Lower leg skin (tissue), 4 donors: ENCODE measurements around the gene TULP4. TPM values are rescaled to one million over a fixed set of nuclear protein-coding genes. Genes with fewer than 3 reads are reported as not detected.

Experiments
- DNase-seq, 2 donors: peaks; one replicate each; pipeline ENCODE4 v3.0.0-alpha.2; 2019; ENCODE audit warnings: low spot score in 2 of 2
- H3K4me3 ChIP-seq: fragments of 200-600 bp; sonication (generic); 2 replicates; pipeline ENCODE4 v1.5.1; 2017; ENCODE audit warnings: mild to moderate bottlenecking, low read depth; ENCODE audit not compliant: poor library complexity, severe bottlenecking
- CTCF ChIP-seq, 3 donors: fragments of 450-650 bp; IDR thresholded peaks; one replicate each; pipeline ENCODE4 v1.5.1; 2016; ENCODE audit warnings: antibody characterized with exemption in 3 of 3, mild to moderate bottlenecking in 3 of 3, moderate library complexity in 2 of 3
- POLR2A ChIP-seq, 2 donors: fragments of 450-650 bp; IDR thresholded peaks; one replicate each; pipeline ENCODE4 v1.6.1; 2016 to 2017; ENCODE audit warnings: antibody characterized with exemption in 2 of 2, mild to moderate bottlenecking in 1 of 2, moderate library complexity in 1 of 2
- WGBS, 2 donors: methylation state at CpG; one replicate each; pipeline ENCODE4 v1.1.5; 2018; 5-methylcytosine and 5-hydroxymethylcytosine counted together
- intact Hi-C: fragments of 100-400 bp; cut with DNase I; formaldehyde crosslinking; loops from one replicate; pipeline ENCODE4 v1.15.0; 2023; ENCODE audit warnings: low total_unique reads
- total RNA-seq, 4 donors: library from RNA; depleted of rRNA; stranded (reverse); fragments of >200 nt; gene quantifications; one replicate each; pipeline ENCODE4 v1.1.0, GENCODE V29; 2016

TULP4 gene
- total RNA-seq, 4 donors from 2014 or later: 141 to 198 (median 148) TPM

- intact Hi-C loops: no loop called here
- 66 to 74% methylated on average over 11 of the region's 11 CpGs for WGBS, 2 donors
- DNase-seq: no peak
- no peak overlapping the region for H3K4me3 ChIP-seq
- TF ChIP-seq POLR2A (IDR thresholded peaks at IDR 0.05) (no peak), CTCF (IDR thresholded peaks at IDR 0.05) (no peak)
Observed at GRCh38 chr6:158322724-158323560, 10.7 kb downstream of the TULP4 start.

GRCh38 chr6:158323561-158323958 lies 11.3 kb downstream of the TULP4 start:
- TF ChIP-seq CTCF (IDR thresholded peaks at IDR 0.05) (no peak), POLR2A (IDR thresholded peaks at IDR 0.05) (no peak)

GRCh38 chr6:158324136-158324535 lies 11.9 kb downstream of the TULP4 start:
- TF ChIP-seq POLR2A (IDR thresholded peaks at IDR 0.05) (no peak), CTCF (IDR thresholded peaks at IDR 0.05) (no peak)
- DNase-seq: no peak
- no peak overlapping the region for H3K4me3 ChIP-seq
- intact Hi-C loops: no loop called here
- WGBS, 2 donors: 80 to 82% methylated on average over 5 of the region's 5 CpGs

More at GRCh38 chr6:158323561-158323958, 11.3 kb downstream of the TULP4 start:
- DNase-seq: no peak
- H3K4me3 ChIP-seq: no peak overlapping the region
- intact Hi-C loops: no loop called here
- 77 to 84% methylated on average over 2 of the region's 2 CpGs for WGBS, 2 donors

GRCh38 chr6:158327211-158327610 lies 14.9 kb downstream of the TULP4 start:
- no peak for TF ChIP-seq POLR2A (IDR thresholded peaks at IDR 0.05)
- no peak for TF ChIP-seq CTCF (IDR thresholded peaks at IDR 0.05)
- no peak overlapping the region for H3K4me3 ChIP-seq
- 63 to 69% methylated on average over 1 of the region's 1 CpG for WGBS, 2 donors
- no peak for DNase-seq
- intact Hi-C loops: no loop called here

GRCh38 chr6:158328952-158329351 lies 16.7 kb downstream of the TULP4 start:
- TF ChIP-seq CTCF (IDR thresholded peaks at IDR 0.05): no peak
- no peak for TF ChIP-seq POLR2A (IDR thresholded peaks at IDR 0.05)
- WGBS, 2 donors: 0% methylated on average over 1 of the region's 1 CpG
- no peak overlapping the region for H3K4me3 ChIP-seq
- intact Hi-C loops: no loop called here
- no peak for DNase-seq
